K562 (cell line): ENCODE results near the gene RBFOX1. TPM values are rescaled to one million over a fixed set of nuclear protein-coding genes. Genes with fewer than 3 reads are reported as not detected.

Experiments
- ATAC-seq: fragments of 200-7000 bp; cut with Tn5 transposase; 3 replicates; pipeline ENCODE4 v1.9.1; 2020; ENCODE audit warnings: moderate library complexity
- BruUV-seq: library from RNA; stranded (reverse); fragments of 400-500 nt; replicated peaks from 2 replicates; lab custom pipeline; 2021; lab: Mats Ljungman, UMichigan
- CTCF ChIA-PET: fragments of 300-600 bp; formaldehyde crosslinking; extraction: SDS; loops from one replicate; lab custom pipeline; 2021; ENCODE audit warnings: low intra/inter-chr PET ratio; lab: Yijun Ruan, JAX
- POLR2A ChIA-PET: fragments of 300-600, 350-650 bp; sonication (Branson Sonifier 250); formaldehyde crosslinking; extraction: SDS; loops from one replicate; lab custom pipeline; 2021; ENCODE audit warnings: antibody characterized with exemption, inconsistent platforms; lab: Yijun Ruan, JAX
- DNase-seq, 4 experiments: peaks; one replicate each; pipeline versions ENCODE4 v3.0.0 to v3.0.0-alpha.2; 2011 to 2018; ENCODE audit warnings: low spot score in 3 of 4, mixed read lengths in 3 of 4; ENCODE audit errors: extremely low read depth in 1 of 4
- FAIRE-seq: peaks from 2 replicates; lab custom pipeline; 2011; peaks lifted over from hg19 to GRCh38; lab: Jason Lieb, UNC
- H2AFZ ChIP-seq: 2 replicates; pipeline ENCODE4 v1.6.0; 2011; ENCODE audit warnings: low read depth, low read length, control low read depth, inconsistent platforms
- H3K27ac ChIP-seq: fragments of 200-600 bp; 3 replicates; pipeline ENCODE4 v1.8.0; 2011; ENCODE audit warnings: low read depth, mild to moderate bottlenecking, control low read depth, inconsistent platforms, low read length, moderate library complexity, mixed read lengths; ENCODE audit errors: extremely low read depth
- H3K27me3 ChIP-seq, 2 experiments: fragments of 300-600 bp in 1 of 2; 2 replicates in 1 of 2; 3 replicates in 1 of 2; pipeline versions ENCODE4 v1.6.0 to v1.8.0; 2011; ENCODE audit warnings: inconsistent platforms in 2 of 2, low read length in 2 of 2, mild to moderate bottlenecking in 1 of 2, mixed read lengths in 1 of 2, moderate library complexity in 1 of 2; ENCODE audit not compliant: control insufficient read depth in 2 of 2, insufficient read depth in 2 of 2
- H3K36me3 ChIP-seq: fragments of 300-600 bp; 3 replicates; pipeline ENCODE4 v1.8.0; 2011; ENCODE audit warnings: mild to moderate bottlenecking, low read length, inconsistent platforms; ENCODE audit not compliant: control insufficient read depth, insufficient read depth
- H3K4me1 ChIP-seq, 2 experiments: fragments of 200-600 bp in 1 of 2; replicated peaks in 1 of 2; 2 replicates in 1 of 2; 3 replicates in 1 of 2; pipeline versions ENCODE4 v1.5.1 to v1.8.0; 2011; ENCODE audit warnings: inconsistent platforms in 2 of 2, low read length in 2 of 2, mild to moderate bottlenecking in 1 of 2, mixed read lengths in 1 of 2, moderate library complexity in 1 of 2; ENCODE audit not compliant: control insufficient read depth in 2 of 2, insufficient read depth in 2 of 2
- H3K4me2 ChIP-seq: 2 replicates; pipeline ENCODE4 v1.6.1; 2011; ENCODE audit warnings: low read length, control low read depth, inconsistent platforms, mixed read lengths; ENCODE audit not compliant: insufficient read depth
- H3K4me3 ChIP-seq: fragments of 200-600 bp; sonication (generic), shearing (Covaris generic); 2 replicates; pipeline ENCODE4 v1.5.1; 2016; ENCODE audit warnings: control low read depth, inconsistent platforms
- H3K79me2 ChIP-seq: fragments of 200-600 bp; 3 replicates; pipeline ENCODE4 v1.8.0; 2011; ENCODE audit warnings: low read length, inconsistent platforms; ENCODE audit not compliant: control insufficient read depth, insufficient read depth
- H3K9ac ChIP-seq, 2 experiments: 2 replicates each; pipeline versions ENCODE4 v1.6.0 to v1.6.1; 2011; ENCODE audit warnings: low read depth in 2 of 2, low read length in 2 of 2, control low read depth in 1 of 2, inconsistent platforms in 1 of 2, mild to moderate bottlenecking in 1 of 2, mixed read lengths in 1 of 2; ENCODE audit not compliant: insufficient read depth in 1 of 2
- H3K9me1 ChIP-seq: one replicate; pipeline ENCODE4 v1.6.0; 2011; ENCODE audit warnings: inconsistent platforms, mild to moderate bottlenecking, low read length, moderate library complexity; ENCODE audit not compliant: control insufficient read depth, insufficient read depth
- H3K9me3 ChIP-seq: replicated peaks from 2 replicates; pipeline ENCODE4 v1.5.1; 2011; ENCODE audit warnings: low read depth, low read length, inconsistent platforms; ENCODE audit not compliant: control insufficient read depth, insufficient read depth
- H4K20me1 ChIP-seq: replicated peaks from 2 replicates; pipeline ENCODE4 v1.6.1; 2011; ENCODE audit warnings: low read length, inconsistent platforms, mixed read lengths; ENCODE audit not compliant: control insufficient read depth, insufficient read depth
- FOS ChIP-seq: IDR thresholded peaks from 3 replicates; pipeline ENCODE4 v1.6.1; 2011; ENCODE audit not compliant: insufficient read length; ENCODE audit errors: extremely low read depth
- PURB ChIP-seq: sonication (generic); formaldehyde crosslinking; IDR thresholded peaks from 2 replicates; pipeline ENCODE4 v1.9.0; 2021; ENCODE audit warnings: low read depth, mild to moderate bottlenecking, missing genetic modification reagents
- SAFB2 ChIP-seq: fragments of 200-400 bp; formaldehyde crosslinking; IDR thresholded peaks from 2 replicates; pipeline ENCODE4 v1.6.1; 2018; ENCODE audit warnings: borderline replicate concordance, low read length, low read depth, moderate library complexity; ENCODE audit not compliant: severe bottlenecking
- SMARCE1 ChIP-seq: fragments of 450-650 bp; IDR thresholded peaks from 2 replicates; pipeline ENCODE4 v1.7.1; 2016; ENCODE audit warnings: mild to moderate bottlenecking
- SREBF2 ChIP-seq: sonication (generic); formaldehyde crosslinking; IDR thresholded peaks from 2 replicates; pipeline ENCODE4 v1.4.0; 2020; ENCODE audit warnings: mild to moderate bottlenecking, missing genetic modification reagents
- XRCC5 ChIP-seq: fragments of 200-400 bp; formaldehyde crosslinking; IDR thresholded peaks from 2 replicates; pipeline ENCODE4 v1.6.1; 2017; ENCODE audit warnings: low read depth, mild to moderate bottlenecking, low read length
- ZC3H8 ChIP-seq: fragments of 450-650 bp; IDR thresholded peaks from 2 replicates; pipeline ENCODE4 v1.6.1; 2017
- ZKSCAN1 ChIP-seq: fragments of 150-350 bp; IDR thresholded peaks from 2 replicates; pipeline ENCODE4 v1.6.1; 2016; ENCODE audit warnings: low read depth, low read length
- ZSCAN29 ChIP-seq: fragments of 450-650 bp; IDR thresholded peaks from 2 replicates; pipeline ENCODE4 v1.6.1; 2017
- ZZZ3 ChIP-seq: fragments of 450-650 bp; IDR thresholded peaks from 2 replicates; pipeline ENCODE4 v1.6.1; 2016; ENCODE audit warnings: antibody characterized with exemption, mild to moderate bottlenecking, moderate library complexity
- WGBS: fragments of 100-300 bp; shearing (Covaris generic); methylation state at CpG from one replicate; pipeline ENCODE4 v1.1.6; 2016; ENCODE audit warnings: low coverage, mixed read lengths; ENCODE audit not compliant: insufficient coverage; ENCODE audit errors: missing lambda C conversion rate; 5-methylcytosine and 5-hydroxymethylcytosine counted together
- in situ Hi-C: fragments of 300-500 bp; cut with MboI; formaldehyde crosslinking; loops from 4 replicates; pipeline ENCODE4 v1.15.0; 2018; ENCODE audit warnings: inconsistent platforms, mixed read lengths
- intact Hi-C: fragments of 100-400 bp; cut with micrococcal nuclease; formaldehyde crosslinking; loops from 2 replicates; pipeline ENCODE4 v1.14.2; 2022
- polyA plus RNA-seq, 8 experiments: library from polyadenylated mRNA; depleted of rRNA in 4 of 8; stranded (reverse) in 5 of 8; unstranded in 3 of 8; fragments of >200 nt; fragmentation: Nextera tagmentation in 2 of 8; fragmentation: Illumina TruSeq in 1 of 8; extraction: Ambion mirVana in 2 of 8; extraction: Trizol in 1 of 8; gene quantifications; 2 replicates each; pipeline versions ENCODE4 v1.2.1 to v1.2.3, GENCODE V29; 2011 to 2014; ENCODE audit warnings: inconsistent platforms in 1 of 8, missing spikeins in 1 of 8
- total RNA-seq, 7 experiments: library from RNA; depleted of rRNA in 6 of 7; stranded (reverse); fragments of >200 nt in 6 of 7; fragmentation: Illumina TruSeq in 2 of 7; extraction: Trizol in 2 of 7; gene quantifications; 2 replicates each; pipeline versions ENCODE4 v1.2.1 to v1.2.3, GENCODE V29; 2011 to 2021; ENCODE audit warnings: low replicate concordance in 1 of 7
- TF ChIP-seq, protein P1 (sequence below): fragments of 150-350 bp; IDR thresholded peaks from 2 replicates; pipeline ENCODE4 v1.6.1; 2014; ENCODE audit warnings: low read depth, mild to moderate bottlenecking, low read length, borderline replicate concordance
- TF ChIP-seq, protein P2 (sequence below): IDR thresholded peaks from 2 replicates; pipeline ENCODE4 v1.6.1; 2011; ENCODE audit not compliant: insufficient read length; ENCODE audit errors: extremely low read depth
- TF ChIP-seq, protein P3 (sequence below): fragments of 200-800 bp; sonication (Bioruptor generic); IDR thresholded peaks from 2 replicates; pipeline ENCODE4 v1.6.1; 2017; ENCODE audit warnings: missing genetic modification characterization, missing compliant biosample characterization
- TF ChIP-seq, protein P4 (sequence below): fragments of 450-650 bp; IDR thresholded peaks from 2 replicates; pipeline ENCODE4 v1.6.1; 2017; ENCODE audit warnings: antibody characterized with exemption, mild to moderate bottlenecking

RBFOX1 gene
- total and polyA plus RNA-seq, 9 of the 15 experiments (the other 6 are each of a cell fraction or from before 2014, with no cell fraction given), result 0.03 TPM; not detected in 8

DNA sequence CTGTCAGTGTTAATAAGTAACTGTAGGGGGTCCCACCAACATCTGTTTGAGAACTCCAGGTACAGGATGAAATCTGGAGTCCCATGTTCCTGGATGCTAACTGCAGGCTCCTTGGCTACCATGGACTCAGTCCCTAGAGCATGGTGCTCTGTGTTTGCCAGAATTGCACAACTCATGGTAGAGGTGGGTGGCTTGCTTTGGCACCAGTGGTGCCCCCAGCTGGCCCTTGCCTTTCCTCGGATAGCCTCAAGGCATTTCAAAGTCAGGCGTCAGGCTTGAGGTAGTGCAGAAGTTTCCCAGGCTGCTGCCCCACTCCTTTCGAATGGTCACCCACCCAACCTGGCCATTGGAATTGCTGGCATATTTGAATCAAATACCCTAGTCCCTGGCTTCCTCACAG lies 179.9 kb downstream of the RBFOX1 start:
- H3K79me2 ChIP-seq, result no peaks in the 10 kb centered on the region
- 2% methylated on average over 3 of the region's 3 CpGs for WGBS
- H3K27ac ChIP-seq, result no peak overlapping the region
- FAIRE-seq (no peak), ATAC-seq (no peak), DNase-seq (no peak)
- H3K36me3 ChIP-seq, result no peaks in the 10 kb centered on the region
- intact Hi-C loops, result no loop called here
- no peaks in the 10 kb centered on the region for H3K9me3 ChIP-seq
- H3K27me3 ChIP-seq, result peaks cover 0 to 6% of the 10 kb centered on the region in 2 experiments; a peak in 1 of 5 replicates
- H3K4me2 ChIP-seq, result no peak overlapping the region
- no peak overlapping the region for H3K4me3 ChIP-seq
- H4K20me1 ChIP-seq, result no peaks in the 10 kb centered on the region
- no peaks in the 10 kb centered on the region for H3K9me1 ChIP-seq
- BruUV-seq, result no TSS peak
- H2AFZ ChIP-seq, result no peak overlapping the region
- in situ Hi-C loops, result no loop called here
- POLR2A ChIA-PET, result interaction anchor here (0.6 kb wide), 1 partner anchor 37 kb away, joined by 3 read pairs; no protein-coding TSS in a partner anchor
- no peak overlapping the region for H3K9ac ChIP-seq
- no peaks in the 10 kb centered on the region for H3K4me1 ChIP-seq
- CTCF ChIA-PET, result no interaction called here
- TF ChIP-seq, protein P1, sequence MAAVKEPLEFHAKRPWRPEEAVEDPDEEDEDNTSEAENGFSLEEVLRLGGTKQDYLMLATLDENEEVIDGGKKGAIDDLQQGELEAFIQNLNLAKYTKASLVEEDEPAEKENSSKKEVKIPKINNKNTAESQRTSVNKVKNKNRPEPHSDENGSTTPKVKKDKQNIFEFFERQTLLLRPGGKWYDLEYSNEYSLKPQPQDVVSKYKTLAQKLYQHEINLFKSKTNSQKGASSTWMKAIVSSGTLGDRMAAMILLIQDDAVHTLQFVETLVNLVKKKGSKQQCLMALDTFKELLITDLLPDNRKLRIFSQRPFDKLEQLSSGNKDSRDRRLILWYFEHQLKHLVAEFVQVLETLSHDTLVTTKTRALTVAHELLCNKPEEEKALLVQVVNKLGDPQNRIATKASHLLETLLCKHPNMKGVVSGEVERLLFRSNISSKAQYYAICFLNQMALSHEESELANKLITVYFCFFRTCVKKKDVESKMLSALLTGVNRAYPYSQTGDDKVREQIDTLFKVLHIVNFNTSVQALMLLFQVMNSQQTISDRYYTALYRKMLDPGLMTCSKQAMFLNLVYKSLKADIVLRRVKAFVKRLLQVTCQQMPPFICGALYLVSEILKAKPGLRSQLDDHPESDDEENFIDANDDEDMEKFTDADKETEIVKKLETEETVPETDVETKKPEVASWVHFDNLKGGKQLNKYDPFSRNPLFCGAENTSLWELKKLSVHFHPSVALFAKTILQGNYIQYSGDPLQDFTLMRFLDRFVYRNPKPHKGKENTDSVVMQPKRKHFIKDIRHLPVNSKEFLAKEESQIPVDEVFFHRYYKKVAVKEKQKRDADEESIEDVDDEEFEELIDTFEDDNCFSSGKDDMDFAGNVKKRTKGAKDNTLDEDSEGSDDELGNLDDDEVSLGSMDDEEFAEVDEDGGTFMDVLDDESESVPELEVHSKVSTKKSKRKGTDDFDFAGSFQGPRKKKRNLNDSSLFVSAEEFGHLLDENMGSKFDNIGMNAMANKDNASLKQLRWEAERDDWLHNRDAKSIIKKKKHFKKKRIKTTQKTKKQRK, result no peak
- TF ChIP-seq ZSCAN29 (no peak), SREBF2 (CRISPR knock-in tag) (no peak), SAFB2 (no peak), ZKSCAN1 (no peak), ZC3H8 (no peak), FOS (no peak), XRCC5 (no peak), PURB (CRISPR knock-in tag) (no peak), SMARCE1 (no peak), ZZZ3 (no peak)
- TF ChIP-seq, protein P2, sequence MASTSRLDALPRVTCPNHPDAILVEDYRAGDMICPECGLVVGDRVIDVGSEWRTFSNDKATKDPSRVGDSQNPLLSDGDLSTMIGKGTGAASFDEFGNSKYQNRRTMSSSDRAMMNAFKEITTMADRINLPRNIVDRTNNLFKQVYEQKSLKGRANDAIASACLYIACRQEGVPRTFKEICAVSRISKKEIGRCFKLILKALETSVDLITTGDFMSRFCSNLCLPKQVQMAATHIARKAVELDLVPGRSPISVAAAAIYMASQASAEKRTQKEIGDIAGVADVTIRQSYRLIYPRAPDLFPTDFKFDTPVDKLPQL, result no peak
- TF ChIP-seq, protein P3, sequence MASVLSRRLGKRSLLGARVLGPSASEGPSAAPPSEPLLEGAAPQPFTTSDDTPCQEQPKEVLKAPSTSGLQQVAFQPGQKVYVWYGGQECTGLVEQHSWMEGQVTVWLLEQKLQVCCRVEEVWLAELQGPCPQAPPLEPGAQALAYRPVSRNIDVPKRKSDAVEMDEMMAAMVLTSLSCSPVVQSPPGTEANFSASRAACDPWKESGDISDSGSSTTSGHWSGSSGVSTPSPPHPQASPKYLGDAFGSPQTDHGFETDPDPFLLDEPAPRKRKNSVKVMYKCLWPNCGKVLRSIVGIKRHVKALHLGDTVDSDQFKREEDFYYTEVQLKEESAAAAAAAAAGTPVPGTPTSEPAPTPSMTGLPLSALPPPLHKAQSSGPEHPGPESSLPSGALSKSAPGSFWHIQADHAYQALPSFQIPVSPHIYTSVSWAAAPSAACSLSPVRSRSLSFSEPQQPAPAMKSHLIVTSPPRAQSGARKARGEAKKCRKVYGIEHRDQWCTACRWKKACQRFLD (CRISPR knock-in tag), result no peak
- TF ChIP-seq, protein P4, sequence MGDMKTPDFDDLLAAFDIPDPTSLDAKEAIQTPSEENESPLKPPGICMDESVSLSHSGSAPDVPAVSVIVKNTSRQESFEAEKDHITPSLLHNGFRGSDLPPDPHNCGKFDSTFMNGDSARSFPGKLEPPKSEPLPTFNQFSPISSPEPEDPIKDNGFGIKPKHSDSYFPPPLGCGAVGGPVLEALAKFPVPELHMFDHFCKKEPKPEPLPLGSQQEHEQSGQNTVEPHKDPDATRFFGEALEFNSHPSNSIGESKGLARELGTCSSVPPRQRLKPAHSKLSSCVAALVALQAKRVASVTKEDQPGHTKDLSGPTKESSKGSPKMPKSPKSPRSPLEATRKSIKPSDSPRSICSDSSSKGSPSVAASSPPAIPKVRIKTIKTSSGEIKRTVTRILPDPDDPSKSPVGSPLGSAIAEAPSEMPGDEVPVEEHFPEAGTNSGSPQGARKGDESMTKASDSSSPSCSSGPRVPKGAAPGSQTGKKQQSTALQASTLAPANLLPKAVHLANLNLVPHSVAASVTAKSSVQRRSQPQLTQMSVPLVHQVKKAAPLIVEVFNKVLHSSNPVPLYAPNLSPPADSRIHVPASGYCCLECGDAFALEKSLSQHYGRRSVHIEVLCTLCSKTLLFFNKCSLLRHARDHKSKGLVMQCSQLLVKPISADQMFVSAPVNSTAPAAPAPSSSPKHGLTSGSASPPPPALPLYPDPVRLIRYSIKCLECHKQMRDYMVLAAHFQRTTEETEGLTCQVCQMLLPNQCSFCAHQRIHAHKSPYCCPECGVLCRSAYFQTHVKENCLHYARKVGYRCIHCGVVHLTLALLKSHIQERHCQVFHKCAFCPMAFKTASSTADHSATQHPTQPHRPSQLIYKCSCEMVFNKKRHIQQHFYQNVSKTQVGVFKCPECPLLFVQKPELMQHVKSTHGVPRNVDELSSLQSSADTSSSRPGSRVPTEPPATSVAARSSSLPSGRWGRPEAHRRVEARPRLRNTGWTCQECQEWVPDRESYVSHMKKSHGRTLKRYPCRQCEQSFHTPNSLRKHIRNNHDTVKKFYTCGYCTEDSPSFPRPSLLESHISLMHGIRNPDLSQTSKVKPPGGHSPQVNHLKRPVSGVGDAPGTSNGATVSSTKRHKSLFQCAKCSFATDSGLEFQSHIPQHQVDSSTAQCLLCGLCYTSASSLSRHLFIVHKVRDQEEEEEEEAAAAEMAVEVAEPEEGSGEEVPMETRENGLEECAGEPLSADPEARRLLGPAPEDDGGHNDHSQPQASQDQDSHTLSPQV, result no peak
